GM12878 (cell line): Measurements from ENCODE around the gene CNST. TPM values are rescaled to one million over a fixed set of nuclear protein-coding genes. Genes with fewer than 3 reads are reported as not detected.

Source experiments
- ATAC-seq: fragments of 200-7000 bp; cut with Tn5 transposase; 3 replicates; pipeline ENCODE4 v1.9.1; 2020; ENCODE audit warnings: mild to moderate bottlenecking, moderate library complexity
- BruUV-seq: library from RNA; stranded (reverse); fragments of 400-500 nt; replicated peaks from 2 replicates; lab custom pipeline; 2021; lab: Mats Ljungman, UMichigan
- CTCF ChIA-PET: fragments of 300-600 bp; sonication (Branson Sonifier 250); formaldehyde crosslinking; extraction: SDS; loops from one replicate; lab custom pipeline; 2021; ENCODE audit warnings: inconsistent platforms; lab: Yijun Ruan, JAX
- POLR2A ChIA-PET: fragments of 350-600 bp; formaldehyde crosslinking; extraction: SDS; loops from one replicate; lab custom pipeline; 2021; ENCODE audit warnings: inconsistent platforms; lab: Charles Lee
- RAD21 ChIA-PET: fragments of 300-600 bp; sonication (Branson Sonifier 250); formaldehyde crosslinking; loops from one replicate; lab custom pipeline; 2023; ENCODE audit warnings: antibody characterized with exemption; ENCODE audit not compliant: unreplicated experiment; lab: Charles Lee
- SMC1A ChIA-PET: fragments of 300-600 bp; sonication (Branson Sonifier 250); formaldehyde crosslinking; loops from one replicate; lab custom pipeline; 2023; ENCODE audit not compliant: unreplicated experiment, uncharacterized antibody; lab: Charles Lee
- DNase-seq: peaks from one replicate; pipeline ENCODE4 v3.0.0-alpha.2; 2011; ENCODE audit warnings: low read depth, low spot score
- FAIRE-seq: peaks from 3 replicates; lab custom pipeline; 2011; peaks lifted over from hg19 to GRCh38; lab: Jason Lieb, UNC
- H2AFZ ChIP-seq: 2 replicates; pipeline ENCODE4 v1.6.0; 2011; ENCODE audit warnings: low read depth, low read length, control low read depth; ENCODE audit not compliant: control insufficient read depth
- H3K27ac ChIP-seq: 2 replicates; pipeline ENCODE4 v1.5.1; 2011; ENCODE audit warnings: control low read depth; ENCODE audit not compliant: control insufficient read depth, insufficient read depth
- H3K27me3 ChIP-seq, 2 experiments: replicated peaks in 1 of 2; 2 replicates each; pipeline versions ENCODE4 v1.6.0 to v1.6.1; 2011; ENCODE audit warnings: low read length in 1 of 2; ENCODE audit not compliant: control insufficient read depth in 2 of 2, insufficient read depth in 2 of 2
- H3K36me3 ChIP-seq, 2 experiments: 2 replicates each; pipeline ENCODE4 v1.5.1; 2011; ENCODE audit warnings: low read length in 1 of 2; ENCODE audit not compliant: control insufficient read depth in 2 of 2, insufficient read depth in 2 of 2
- H3K4me1 ChIP-seq: 2 replicates; pipeline ENCODE4 v1.6.1; 2011; ENCODE audit warnings: mild to moderate bottlenecking, low read length, moderate library complexity, mixed read lengths; ENCODE audit not compliant: control insufficient read depth, insufficient read depth
- H3K4me2 ChIP-seq: 2 replicates; pipeline ENCODE4 v1.6.0; 2011; ENCODE audit warnings: control low read depth; ENCODE audit not compliant: control insufficient read depth, insufficient read depth
- H3K4me3 ChIP-seq: fragments of 200-600 bp; sonication (generic); 2 replicates; pipeline ENCODE4 v1.5.1; 2016
- H3K79me2 ChIP-seq: 2 replicates; pipeline ENCODE4 v1.6.0; 2011; ENCODE audit warnings: low read length; ENCODE audit not compliant: control insufficient read depth, insufficient read depth
- H3K9ac ChIP-seq: 2 replicates; pipeline ENCODE4 v1.8.0; 2011; ENCODE audit warnings: low read length, control low read depth, mixed read lengths; ENCODE audit not compliant: control insufficient read depth, insufficient read depth
- H3K9me3 ChIP-seq: replicated peaks from 3 replicates; pipeline ENCODE4 v1.5.1; 2011; ENCODE audit warnings: mild to moderate bottlenecking, low read length; ENCODE audit not compliant: control insufficient read depth, insufficient read depth
- H4K20me1 ChIP-seq: 2 replicates; pipeline ENCODE4 v1.6.0; 2011; ENCODE audit not compliant: control insufficient read depth, insufficient read depth
- ESRRA ChIP-seq: IDR thresholded peaks from 2 replicates; pipeline ENCODE4 v1.6.1; 2012; ENCODE audit warnings: mild to moderate bottlenecking, low read length, improper control_type of control experiment
- FOS ChIP-seq: IDR thresholded peaks from 3 replicates; pipeline ENCODE4 v1.6.1; 2011; ENCODE audit warnings: borderline replicate concordance; ENCODE audit not compliant: insufficient read length; ENCODE audit errors: extremely low read depth
- HDAC6 ChIP-seq: fragments of 200-600 bp; sonication (generic); IDR thresholded peaks from one replicate; pipeline ENCODE4 v1.8.0; 2017; ENCODE audit warnings: antibody characterized with exemption; ENCODE audit not compliant: unreplicated experiment
- MTA3 ChIP-seq: IDR thresholded peaks from 2 replicates; pipeline ENCODE4 v1.6.1; 2012; ENCODE audit warnings: low read length, inconsistent platforms, borderline replicate concordance
- NFXL1 ChIP-seq: fragments of 450-650 bp; IDR thresholded peaks from 2 replicates; pipeline ENCODE4 v1.6.1; 2017; ENCODE audit warnings: antibody characterized with exemption, mild to moderate bottlenecking, borderline replicate concordance
- NKRF ChIP-seq: fragments of 450-650 bp; conservative IDR thresholded peaks from 2 replicates; pipeline ENCODE4 v1.6.1; 2017; ENCODE audit warnings: mild to moderate bottlenecking, moderate library complexity
- PAX5 ChIP-seq: IDR thresholded peaks from 2 replicates; pipeline ENCODE4 v1.6.1; 2011; ENCODE audit warnings: low read depth, low read length, borderline replicate concordance
- POLR2AphosphoS2 ChIP-seq: IDR thresholded peaks from 2 replicates; pipeline ENCODE4 v1.6.1; 2011; ENCODE audit warnings: low read depth, mild to moderate bottlenecking, low read length, improper control_type of control experiment, moderate library complexity
- RAD51 ChIP-seq: fragments of 450-650 bp; IDR thresholded peaks from 2 replicates; pipeline ENCODE4 v1.6.1; 2016; ENCODE audit warnings: moderate library complexity, mild to moderate bottlenecking, inconsistent platforms
- RCOR1 ChIP-seq: conservative IDR thresholded peaks from 2 replicates; pipeline ENCODE4 v1.6.1; 2012; ENCODE audit warnings: low read depth, low read length, improper control_type of control experiment
- RELA ChIP-seq: fragments of 450-650 bp; IDR thresholded peaks from 2 replicates; pipeline ENCODE4 v1.8.0; 2014; ENCODE audit warnings: borderline replicate concordance; ENCODE audit not compliant: partially characterized antibody
- RFX5 ChIP-seq: IDR thresholded peaks from 2 replicates; pipeline ENCODE4 v1.6.1; 2011; ENCODE audit warnings: low read depth, low read length, improper control_type of control experiment
- STAT3 ChIP-seq: IDR thresholded peaks from 2 replicates; pipeline ENCODE4 v1.6.1; 2011; ENCODE audit warnings: low read depth, low read length, improper control_type of control experiment
- ZSCAN29 ChIP-seq: fragments of 450-650 bp; IDR thresholded peaks from 2 replicates; pipeline ENCODE4 v1.6.1; 2017; ENCODE audit warnings: mild to moderate bottlenecking, moderate library complexity
- WGBS: methylation state at CpG from one replicate; pipeline ENCODE4 v1.1.6; 2016; ENCODE audit warnings: low lambda C conversion rate; ENCODE audit not compliant: insufficient replicate concordance, insufficient coverage; ENCODE audit errors: missing lambda C conversion rate; 5-methylcytosine and 5-hydroxymethylcytosine counted together
- in situ Hi-C: fragments of 300-500 bp; cut with MboI; formaldehyde crosslinking; loops from 9 replicates; pipeline ENCODE4 v1.14.3; 2018; ENCODE audit warnings: mixed read lengths
- intact Hi-C: fragments of 100-400 bp; cut with micrococcal nuclease; formaldehyde crosslinking; loops from one replicate; pipeline ENCODE4 v1.14.2; 2022; ENCODE audit not compliant: unreplicated experiment
- polyA plus RNA-seq, 11 experiments: library from polyadenylated mRNA; depleted of rRNA in 4 of 11; unstranded in 6 of 11; stranded (reverse) in 5 of 11; fragments of >200 nt; fragmentation: Nextera tagmentation in 4 of 11; fragmentation: Illumina TruSeq in 1 of 11; extraction: Ambion mirVana in 4 of 11; extraction: Trizol in 1 of 11; gene quantifications; 1 replicate in 1 of 11; 2 replicates in 10 of 11; pipeline versions ENCODE4 v1.2.1 to v1.2.3, GENCODE V29; 2011 to 2016; ENCODE audit warnings: inconsistent platforms in 2 of 11, missing spikeins in 2 of 11, low read depth in 1 of 11
- total RNA-seq, 4 experiments: library from RNA; depleted of rRNA in 3 of 4; stranded (reverse); fragments of >200 nt in 3 of 4; fragmentation: Illumina TruSeq in 1 of 4; extraction: Trizol in 1 of 4; gene quantifications; 2 replicates each; pipeline versions ENCODE4 v1.2.1 to v1.2.3, GENCODE V29; 2013 to 2021
- TF ChIP-seq, protein P1 (sequence below): fragments of 450-650 bp; IDR thresholded peaks from 2 replicates; pipeline ENCODE4 v1.6.1; 2016; ENCODE audit warnings: mild to moderate bottlenecking, moderate library complexity, borderline replicate concordance

The CNST gene
- total and polyA plus RNA-seq, 10 of the 15 experiments (the other 5 are each of a cell fraction or from before 2014, with no cell fraction given): 4.8 to 16.2 (median 12.3) TPM

GRCh38 chr1:246577082-246577719 lies 10.9 kb downstream of the CNST start:
- intact Hi-C loops (no loop called here), in situ Hi-C loops (no loop called here)
- DNase-seq: no peak
- WGBS: 85% methylated on average over 5 of the region's 5 CpGs
- no peak overlapping the region for H3K9ac ChIP-seq
- BruUV-seq: no TSS peak
- ATAC-seq: no peak
- SMC1A ChIA-PET: interaction anchor here (0.6 to 2.8 kb wide), 2 partner anchors 10 to 88 kb away, joined by 3 to 17 read pairs; partner anchors contain the start of genes CNST and TFB2M
- FAIRE-seq: no peak
- H4K20me1 ChIP-seq: no peaks in the 10 kb centered on the region
- CTCF ChIA-PET: interaction anchor here (1.1 kb wide), 1 partner anchor 14 kb away, joined by 5 read pairs; no protein-coding TSS in a partner anchor
- H3K4me3 ChIP-seq: peak overlapping the region; percentile 39; the same call in 1 of the 2 replicates
- H3K27ac ChIP-seq: peak overlapping the region; percentile 65
- POLR2A ChIA-PET: no interaction called here
- peak overlapping the region; percentile 21; the same call in 1 of the 2 replicates for H2AFZ ChIP-seq
- H3K79me2 ChIP-seq: peaks cover 66% of the 10 kb centered on the region
- RAD21 ChIA-PET: no interaction called here
- H3K27me3 ChIP-seq: no peaks in the 10 kb centered on the region
- H3K36me3 ChIP-seq: no peaks in the 10 kb centered on the region; a peak in 2 of 4 replicates
- peak overlapping the region; percentile 83 for H3K4me2 ChIP-seq
- H3K4me1 ChIP-seq: peaks cover 27% of the 10 kb centered on the region
- H3K9me3 ChIP-seq: peaks cover 3% of the 10 kb centered on the region; the same call in 1 of the 3 replicates
- TF ChIP-seq MTA3: no peak
- TF ChIP-seq RCOR1: no peak
- no peak for TF ChIP-seq RAD51
- no peak for TF ChIP-seq STAT3
- TF ChIP-seq NFXL1: no peak
- TF ChIP-seq RFX5: no peak
- TF ChIP-seq, protein P1, sequence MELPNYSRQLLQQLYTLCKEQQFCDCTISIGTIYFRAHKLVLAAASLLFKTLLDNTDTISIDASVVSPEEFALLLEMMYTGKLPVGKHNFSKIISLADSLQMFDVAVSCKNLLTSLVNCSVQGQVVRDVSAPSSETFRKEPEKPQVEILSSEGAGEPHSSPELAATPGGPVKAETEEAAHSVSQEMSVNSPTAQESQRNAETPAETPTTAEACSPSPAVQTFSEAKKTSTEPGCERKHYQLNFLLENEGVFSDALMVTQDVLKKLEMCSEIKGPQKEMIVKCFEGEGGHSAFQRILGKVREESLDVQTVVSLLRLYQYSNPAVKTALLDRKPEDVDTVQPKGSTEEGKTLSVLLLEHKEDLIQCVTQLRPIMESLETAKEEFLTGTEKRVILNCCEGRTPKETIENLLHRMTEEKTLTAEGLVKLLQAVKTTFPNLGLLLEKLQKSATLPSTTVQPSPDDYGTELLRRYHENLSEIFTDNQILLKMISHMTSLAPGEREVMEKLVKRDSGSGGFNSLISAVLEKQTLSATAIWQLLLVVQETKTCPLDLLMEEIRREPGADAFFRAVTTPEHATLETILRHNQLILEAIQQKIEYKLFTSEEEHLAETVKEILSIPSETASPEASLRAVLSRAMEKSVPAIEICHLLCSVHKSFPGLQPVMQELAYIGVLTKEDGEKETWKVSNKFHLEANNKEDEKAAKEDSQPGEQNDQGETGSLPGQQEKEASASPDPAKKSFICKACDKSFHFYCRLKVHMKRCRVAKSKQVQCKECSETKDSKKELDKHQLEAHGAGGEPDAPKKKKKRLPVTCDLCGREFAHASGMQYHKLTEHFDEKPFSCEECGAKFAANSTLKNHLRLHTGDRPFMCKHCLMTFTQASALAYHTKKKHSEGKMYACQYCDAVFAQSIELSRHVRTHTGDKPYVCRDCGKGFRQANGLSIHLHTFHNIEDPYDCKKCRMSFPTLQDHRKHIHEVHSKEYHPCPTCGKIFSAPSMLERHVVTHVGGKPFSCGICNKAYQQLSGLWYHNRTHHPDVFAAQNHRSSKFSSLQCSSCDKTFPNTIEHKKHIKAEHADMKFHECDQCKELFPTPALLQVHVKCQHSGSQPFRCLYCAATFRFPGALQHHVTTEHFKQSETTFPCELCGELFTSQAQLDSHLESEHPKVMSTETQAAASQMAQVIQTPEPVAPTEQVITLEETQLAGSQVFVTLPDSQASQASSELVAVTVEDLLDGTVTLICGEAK: no peak
- TF ChIP-seq HDAC6: no peak
- TF ChIP-seq FOS: no peak
- no peak for TF ChIP-seq ESRRA
- no peak for TF ChIP-seq POLR2AphosphoS2
- no peak for TF ChIP-seq PAX5
- no peak for TF ChIP-seq NKRF
- no peak for TF ChIP-seq ZSCAN29
- TF ChIP-seq RELA: no peak
